ENCODE results near the gene SPTAN1.

SPTAN1 gene

GRCh38 chr9:128568470-128569078, 16.2 kb downstream of the SPTAN1 start:
- no peak for ATAC-seq
- no peak for TF ChIP-seq ZNF8 (CRISPR knock-in tag; IDR thresholded peaks at IDR 0.05)
- TF ChIP-seq ISL1 (CRISPR knock-in tag; IDR thresholded peaks at IDR 0.05) = no peak
- no peak for TF ChIP-seq SNAI2 (CRISPR knock-in tag; IDR thresholded peaks at IDR 0.05)
- TF ChIP-seq TOX (CRISPR knock-in tag; IDR thresholded peaks at IDR 0.05; ENCODE audit: borderline replicate concordance) = no peak
- no peak for TF ChIP-seq ZFP30 (CRISPR knock-in tag; IDR thresholded peaks at IDR 0.05)
- TF ChIP-seq POU6F1 (CRISPR knock-in tag; IDR thresholded peaks at IDR 0.05; ENCODE audit: borderline replicate concordance, low read depth) = no peak
- TF ChIP-seq CREB5 (CRISPR knock-in tag; IDR thresholded peaks at IDR 0.05; ENCODE audit: low read depth) = no peak
- TF ChIP-seq OSR1 (CRISPR knock-in tag; IDR thresholded peaks at IDR 0.05) = no peak
- no peak for TF ChIP-seq ZNF70 (CRISPR knock-in tag; IDR thresholded peaks at IDR 0.05)
- no peak for TF ChIP-seq PPARA (CRISPR knock-in tag; IDR thresholded peaks at IDR 0.05; ENCODE audit: borderline replicate concordance)
- no peak for TF ChIP-seq ZFP3 (CRISPR knock-in tag; IDR thresholded peaks at IDR 0.05)
- TF ChIP-seq ZNF565 (CRISPR knock-in tag; conservative IDR thresholded peaks at IDR 0.05; ENCODE audit: low read depth) = no peak
- TF ChIP-seq PATZ1 (CRISPR knock-in tag; IDR thresholded peaks at IDR 0.05; ENCODE audit: borderline replicate concordance) = no peak
- TF ChIP-seq BACH2 (CRISPR knock-in tag; IDR thresholded peaks at IDR 0.05; ENCODE audit: borderline replicate concordance) = no peak

GRCh38 chr9:128575469-128575868, 23.1 kb downstream of the SPTAN1 start:
- no peak for ATAC-seq
- no peak for TF ChIP-seq CREB5 (CRISPR knock-in tag; IDR thresholded peaks at IDR 0.05; ENCODE audit: low read depth)
- no peak for TF ChIP-seq ARNTL (CRISPR knock-in tag; IDR thresholded peaks at IDR 0.05; ENCODE audit: borderline replicate concordance, low read depth)
- TF ChIP-seq SNAI2 (CRISPR knock-in tag; IDR thresholded peaks at IDR 0.05) = no peak
- no peak for TF ChIP-seq TSHZ2 (CRISPR knock-in tag; IDR thresholded peaks at IDR 0.05)
- no peak for TF ChIP-seq ZNF8 (CRISPR knock-in tag; IDR thresholded peaks at IDR 0.05)
- TF ChIP-seq BACH2 (CRISPR knock-in tag; IDR thresholded peaks at IDR 0.05; ENCODE audit: borderline replicate concordance) = no peak
- TF ChIP-seq PPARA (CRISPR knock-in tag; IDR thresholded peaks at IDR 0.05; ENCODE audit: borderline replicate concordance) = no peak
- TF ChIP-seq ZNF70 (CRISPR knock-in tag; IDR thresholded peaks at IDR 0.05) = no peak
- no peak for TF ChIP-seq ZFP30 (CRISPR knock-in tag; IDR thresholded peaks at IDR 0.05)
- no peak for TF ChIP-seq ZFP3 (CRISPR knock-in tag; IDR thresholded peaks at IDR 0.05)
- TF ChIP-seq TCF4 (CRISPR knock-in tag; IDR thresholded peaks at IDR 0.05; ENCODE audit: borderline replicate concordance) = no peak
- TF ChIP-seq OSR1 (CRISPR knock-in tag; IDR thresholded peaks at IDR 0.05) = no peak
- TF ChIP-seq CSRNP3 (CRISPR knock-in tag; IDR thresholded peaks at IDR 0.05) = no peak

Data from SK-N-SH treated with all-trans-retinoic acid at 6 μM for 48 hours (cell line).